Keratinocyte (primary cell): Measurements from ENCODE around the gene FRA10AC1. TPM values are rescaled to one million over a fixed set of nuclear protein-coding genes. Genes with fewer than 3 reads are reported as not detected.

Experiments used
- DNase-seq: peaks from one replicate; pipeline ENCODE4 v3.0.0-alpha.2; 2011; ENCODE audit warnings: low read depth, missing footprints, low spot score
- FAIRE-seq: peaks from 2 replicates; lab custom pipeline; 2011; peaks lifted over from hg19 to GRCh38; lab: Jason Lieb, UNC
- H2AFZ ChIP-seq: 2 replicates; pipeline ENCODE4 v1.6.0; 2012; ENCODE audit warnings: low read length, control low read depth, inconsistent platforms; ENCODE audit not compliant: control insufficient read depth
- H3K27ac ChIP-seq: 2 replicates; pipeline ENCODE4 v1.5.1; 2011; ENCODE audit warnings: low read length; ENCODE audit not compliant: control insufficient read depth, insufficient read depth
- H3K27me3 ChIP-seq: 3 replicates; pipeline ENCODE4 v1.6.0; 2011; ENCODE audit warnings: low read length; ENCODE audit not compliant: control insufficient read depth, insufficient read depth; ENCODE audit errors: extremely low read depth
- H3K36me3 ChIP-seq, 2 experiments: 2 replicates in 1 of 2; 3 replicates in 1 of 2; pipeline ENCODE4 v1.5.1; 2011; ENCODE audit warnings: low read length in 2 of 2, mild to moderate bottlenecking in 1 of 2; ENCODE audit not compliant: control insufficient read depth in 2 of 2, insufficient read depth in 2 of 2; ENCODE audit errors: extremely low read depth in 1 of 2
- H3K4me1 ChIP-seq: 3 replicates; pipeline ENCODE4 v1.5.1; 2011; ENCODE audit warnings: low read length; ENCODE audit not compliant: control insufficient read depth, insufficient read depth; ENCODE audit errors: extremely low read depth
- H3K4me2 ChIP-seq: 3 replicates; pipeline ENCODE4 v1.6.0; 2011; ENCODE audit warnings: low read depth, low read length; ENCODE audit not compliant: control insufficient read depth, insufficient read depth; ENCODE audit errors: extremely low read depth
- H3K4me3 ChIP-seq, 3 experiments: fragments of 200-600 bp in 1 of 3; sonication (generic) in 1 of 3; 2 replicates in 2 of 3; 3 replicates in 1 of 3; pipeline ENCODE4 v1.5.1; 2011 to 2016; ENCODE audit warnings: low read length in 3 of 3, mild to moderate bottlenecking in 3 of 3, control low read depth in 2 of 3, inconsistent platforms in 1 of 3, low read depth in 1 of 3, mixed read lengths in 1 of 3, mixed run types in 1 of 3, moderate library complexity in 1 of 3; ENCODE audit not compliant: control insufficient read depth in 2 of 3, insufficient read depth in 2 of 3; ENCODE audit errors: extremely low read depth in 1 of 3
- H3K79me2 ChIP-seq: 2 replicates; pipeline ENCODE4 v1.6.0; 2012; ENCODE audit warnings: low read length; ENCODE audit not compliant: control insufficient read depth, insufficient read depth
- H3K9ac ChIP-seq: 3 replicates; pipeline ENCODE4 v1.6.0; 2011; ENCODE audit warnings: low read length; ENCODE audit not compliant: control insufficient read depth, insufficient read depth; ENCODE audit errors: extremely low read depth
- H3K9me1 ChIP-seq: 3 replicates; pipeline ENCODE4 v1.6.0; 2011; ENCODE audit warnings: low read length; ENCODE audit not compliant: control insufficient read depth, insufficient read depth; ENCODE audit errors: extremely low read depth
- H3K9me3 ChIP-seq: 2 replicates; pipeline ENCODE4 v1.5.1; 2012; ENCODE audit warnings: low read depth, low read length; ENCODE audit not compliant: control insufficient read depth
- H4K20me1 ChIP-seq: 3 replicates; pipeline ENCODE4 v1.6.0; 2011; ENCODE audit warnings: low read length; ENCODE audit not compliant: control insufficient read depth, insufficient read depth; ENCODE audit errors: extremely low read depth
- CTCF ChIP-seq, 3 experiments: IDR thresholded peaks in 1 of 3; conservative IDR thresholded peaks in 1 of 3; optimal IDR thresholded peaks in 1 of 3; 2 replicates in 2 of 3; 3 replicates in 1 of 3; pipeline versions ENCODE3 to v1.5.1; 2011; ENCODE audit warnings: low read length in 3 of 3, mild to moderate bottlenecking in 3 of 3, moderate library complexity in 2 of 3, control low read depth in 1 of 3, inconsistent platforms in 1 of 3; ENCODE audit not compliant: insufficient read depth in 2 of 3; ENCODE audit errors: extremely low read depth in 1 of 3
- EZH2 ChIP-seq: IDR thresholded peaks from one replicate; pipeline ENCODE4 v1.6.1; 2012; ENCODE audit warnings: inconsistent platforms, mild to moderate bottlenecking, low read length, moderate library complexity
- dilution Hi-C: fragments of 300-500 bp; cut with MboI; formaldehyde crosslinking; loops from one replicate; pipeline ENCODE4 v1.7.0; 2020; ENCODE audit warnings: low sequenced_read_pairs; ENCODE audit not compliant: extremely low pct_ligation_motif_present
- polyA plus RNA-seq, 5 experiments: library from polyadenylated mRNA; depleted of rRNA in 3 of 5; stranded (reverse) in 3 of 5; stranded (forward) in 1 of 5; unstranded in 1 of 5; fragments of >200 nt; gene quantifications; 1 replicate in 1 of 5; 2 replicates in 3 of 5; 3 replicates in 1 of 5; pipeline versions ENCODE4 v1.2.1 to v1.2.3, GENCODE V29; 2011 to 2012; ENCODE audit warnings: missing spikeins in 2 of 5, low read depth in 1 of 5, low replicate concordance in 1 of 5

Gene FRA10AC1
- polyA plus RNA-seq, 1 donor (not counting 4 experiments of a cell fraction or from before 2014, with no cell fraction given): 12.8 TPM

DNA sequence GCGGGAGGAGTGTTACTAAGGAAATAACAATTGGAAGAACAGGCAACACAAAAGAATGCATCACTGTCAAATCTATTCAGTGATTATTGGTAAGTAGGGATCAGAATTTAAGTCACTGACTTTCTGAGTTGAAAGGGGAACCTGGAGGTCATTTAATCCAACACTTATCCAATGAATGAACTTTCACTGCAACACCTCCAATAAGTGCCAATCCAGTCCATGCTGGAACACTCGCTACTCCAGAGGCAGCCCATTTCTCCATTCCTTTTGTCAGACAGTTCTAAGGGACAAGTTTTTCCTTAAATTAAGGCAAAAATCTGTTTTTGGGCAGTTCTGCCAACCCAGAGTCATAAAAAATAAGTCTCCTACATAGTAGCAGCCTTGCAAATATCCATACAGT lies 29.5 kb downstream of the FRA10AC1 start:
- H4K20me1 ChIP-seq: no peaks in the 10 kb centered on the region
- H3K79me2 ChIP-seq: no peaks in the 10 kb centered on the region
- no peaks in the 10 kb centered on the region for H3K4me1 ChIP-seq
- dilution Hi-C loops: no loop called here
- H3K36me3 ChIP-seq: peaks cover 8 to 11% of the 10 kb centered on the region in 2 experiments
- H3K4me3 ChIP-seq: no peak overlapping the region
- FAIRE-seq (no peak), DNase-seq (no peak)
- TF ChIP-seq EZH2: no peak
- no peak for TF ChIP-seq CTCF (optimal IDR thresholded peaks at IDR 0.05 in 1 of 3, IDR thresholded peaks at IDR 0.05 in 1 of 3, conservative IDR thresholded peaks at IDR 0.05 in 1 of 3; ENCODE audit: extremely low read depth in 1 of 3, insufficient read depth in 2 of 3, low read length in 3 of 3)
- H3K27ac ChIP-seq: no peak overlapping the region
- no peaks in the 10 kb centered on the region for H3K9me3 ChIP-seq
- H2AFZ ChIP-seq: no peak overlapping the region
- no peaks in the 10 kb centered on the region for H3K9me1 ChIP-seq
- H3K4me2 ChIP-seq: no peak overlapping the region
- H3K9ac ChIP-seq: no peak overlapping the region
- no peaks in the 10 kb centered on the region for H3K27me3 ChIP-seq

DNA sequence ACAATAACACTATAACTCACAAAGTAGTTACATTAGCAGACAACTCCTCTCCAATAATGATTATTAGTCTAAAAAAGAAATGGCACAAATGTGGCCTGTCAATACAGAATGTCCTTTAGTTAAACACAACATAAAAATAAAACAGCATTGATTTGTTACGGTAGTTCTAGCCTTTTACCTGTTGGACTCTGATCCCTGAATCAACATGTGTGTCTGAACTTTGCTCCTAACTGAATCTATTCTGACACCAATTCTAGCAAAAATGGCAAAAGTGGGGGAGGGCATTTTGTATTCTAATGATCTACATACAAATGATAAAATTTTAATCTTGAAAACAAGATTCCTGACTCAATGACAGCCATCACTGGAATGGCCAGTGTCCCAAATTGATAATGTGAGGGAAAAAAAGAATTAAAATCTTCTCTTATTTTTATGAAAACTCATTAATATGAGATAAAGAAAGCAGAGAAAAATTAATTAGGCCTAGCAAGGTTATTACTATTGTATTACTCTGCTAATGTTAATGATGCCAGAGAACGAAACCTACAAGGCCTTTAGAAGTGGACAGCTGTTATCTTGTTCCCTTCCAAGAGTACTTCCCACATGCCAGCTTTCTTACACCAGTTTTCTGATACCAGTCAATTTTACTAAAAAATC lies 30.2 kb downstream of the FRA10AC1 start:
- no peaks in the 10 kb centered on the region for H4K20me1 ChIP-seq
- no peak overlapping the region for H3K9ac ChIP-seq
- no peaks in the 10 kb centered on the region for H3K9me1 ChIP-seq
- H3K4me2 ChIP-seq: no peak overlapping the region
- FAIRE-seq (no peak), DNase-seq (no peak)
- no peak overlapping the region for H3K27ac ChIP-seq
- H3K4me1 ChIP-seq: no peaks in the 10 kb centered on the region
- no peak overlapping the region for H3K4me3 ChIP-seq
- H3K9me3 ChIP-seq: no peaks in the 10 kb centered on the region
- no peaks in the 10 kb centered on the region for H3K27me3 ChIP-seq
- TF ChIP-seq EZH2: no peak
- no peak for TF ChIP-seq CTCF (optimal IDR thresholded peaks at IDR 0.05 in 1 of 3, IDR thresholded peaks at IDR 0.05 in 1 of 3, conservative IDR thresholded peaks at IDR 0.05 in 1 of 3; ENCODE audit: extremely low read depth in 1 of 3, insufficient read depth in 2 of 3, low read length in 3 of 3)
- dilution Hi-C loops: no loop called here
- H3K36me3 ChIP-seq: peaks cover 4 to 11% of the 10 kb centered on the region in 2 experiments
- no peaks in the 10 kb centered on the region for H3K79me2 ChIP-seq
- no peak overlapping the region for H2AFZ ChIP-seq
